Activated B cell treated with CpG ODN at 0.5 μM for 24 hours (primary cell): ENCODE measurements around the gene AHDC1. TPM values are rescaled to one million over a fixed set of nuclear protein-coding genes. Genes with fewer than 3 reads are reported as not detected.
"Not testable (repeated sequence)": the region's sequence is repeated elsewhere in the genome, so short reads cannot be mapped to it uniquely, and the experiment has no call there.

ENCODE experiments used
- ATAC-seq: fragments of 200-7000 bp; cut with Tn5 transposase; one replicate; pipeline ENCODE4 v1.10.0; 2021; ENCODE audit warnings: low read depth, mild to moderate bottlenecking, moderate library complexity
- CTCF ChIA-PET: fragments of 350-600 bp; sonication (Branson Sonifier 250); formaldehyde crosslinking; loops from one replicate; lab custom pipeline; 2021; ENCODE audit warnings: antibody characterized with exemption; lab: Charles Lee
- POLR2A ChIA-PET: fragments of 350-600 bp; sonication (Branson Sonifier 250); formaldehyde crosslinking; loops from one replicate; lab custom pipeline; 2021; ENCODE audit warnings: antibody characterized with exemption; lab: Charles Lee
- DNase-seq: peaks from one replicate; pipeline ENCODE4 v3.0.0; 2022
- H3K27ac Mint-ChIP-seq: one replicate; pipeline ENCODE4 v1.8.0; 2020; ENCODE audit warnings: mixed read lengths
- H3K27me3 Mint-ChIP-seq: one replicate; pipeline ENCODE4 v1.8.0; 2021; ENCODE audit warnings: mixed read lengths
- H3K36me3 Mint-ChIP-seq: one replicate; pipeline ENCODE4 v1.8.0; 2021; ENCODE audit warnings: low read depth, mixed read lengths
- H3K4me1 Mint-ChIP-seq: one replicate; pipeline ENCODE4 v1.8.0; 2021; ENCODE audit warnings: mixed read lengths
- H3K4me3 Mint-ChIP-seq: one replicate; pipeline ENCODE4 v1.8.0; 2020; ENCODE audit warnings: mild to moderate bottlenecking, mixed read lengths
- H3K9me3 Mint-ChIP-seq: one replicate; pipeline ENCODE4 v1.8.0; 2020; ENCODE audit warnings: mixed read lengths
- intact Hi-C: fragments of 100-400 bp; cut with micrococcal nuclease; formaldehyde crosslinking; loops from one replicate; pipeline ENCODE4 v1.15.1; 2024
- total RNA-seq: library from RNA; stranded (reverse); gene quantifications from 2 replicates; pipeline ENCODE4 v1.2.3, GENCODE V29; 2022
- TF ChIP-seq, protein P1 (sequence below): fragments of 200-600 bp; IDR thresholded peaks from one replicate; pipeline ENCODE4 v1.8.0; 2022; ENCODE audit warnings: antibody characterized with exemption, mild to moderate bottlenecking

The AHDC1 gene
- total RNA-seq, 1 donor from 2014 or later: 22.4 TPM

DNA sequence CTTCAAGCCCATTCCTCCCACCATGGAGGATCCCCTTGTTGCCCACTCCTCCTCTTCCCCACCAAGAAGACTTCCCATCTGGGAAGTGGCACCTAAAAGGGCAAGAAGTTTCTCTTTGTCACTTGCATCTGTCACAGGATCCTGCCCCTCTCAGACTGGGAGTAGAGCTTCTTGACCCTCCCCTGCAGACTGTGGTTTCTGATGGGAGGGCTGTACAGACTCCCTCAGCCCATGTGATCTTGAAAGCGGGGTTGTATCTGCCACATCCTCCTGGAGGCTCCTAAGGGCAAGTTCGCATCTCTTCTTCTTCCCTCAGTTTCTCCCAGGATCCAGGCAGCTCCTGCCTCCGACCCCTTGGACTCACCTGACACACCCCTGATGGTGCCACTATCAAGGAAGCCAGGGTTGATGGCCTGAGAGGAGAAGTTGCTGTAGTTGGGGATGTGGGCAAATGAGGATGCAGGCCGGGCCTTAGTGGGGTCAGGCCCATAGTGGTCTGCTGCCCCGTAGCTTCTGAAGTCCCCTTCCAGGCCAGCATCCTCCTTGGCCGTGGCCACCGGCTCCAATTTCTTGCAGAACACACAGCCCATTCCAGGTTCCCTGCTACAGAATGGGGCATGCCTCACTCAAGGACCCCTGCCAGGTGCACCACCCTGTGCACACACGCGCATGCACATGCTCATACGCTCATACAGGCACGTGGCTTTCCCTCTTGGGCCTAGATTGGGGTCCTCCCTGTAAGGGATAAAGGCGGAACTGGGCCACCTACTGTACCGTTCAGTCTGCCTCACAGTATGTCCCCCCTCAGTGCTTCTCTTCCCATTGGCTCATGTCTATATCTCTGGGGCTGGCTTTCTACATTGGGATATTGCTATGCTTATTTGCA lies 19.6 kb upstream of the AHDC1 start:
- POLR2A ChIA-PET: interaction anchor here (0.8 to 15.1 kb wide), 4 partner anchors 13 to 102 kb away, joined by 3 to 271 read pairs (median 9); partner anchors contain the start of genes AHDC1 and FAM76A
- DNase-seq: no peak
- Mint-ChIP-seq H3K4me1 (peaks cover 32% of the 10 kb centered on the region), H3K27ac (peak overlapping the region; percentile 56), H3K36me3 (peaks cover 32% of the 10 kb centered on the region), H3K9me3 (no peaks in the 10 kb centered on the region), H3K27me3 (no peaks in the 10 kb centered on the region), H3K4me3 (no peak overlapping the region)
- CTCF ChIA-PET: no interaction called here
- intact Hi-C loops: no loop called here
- TF ChIP-seq, protein P1, sequence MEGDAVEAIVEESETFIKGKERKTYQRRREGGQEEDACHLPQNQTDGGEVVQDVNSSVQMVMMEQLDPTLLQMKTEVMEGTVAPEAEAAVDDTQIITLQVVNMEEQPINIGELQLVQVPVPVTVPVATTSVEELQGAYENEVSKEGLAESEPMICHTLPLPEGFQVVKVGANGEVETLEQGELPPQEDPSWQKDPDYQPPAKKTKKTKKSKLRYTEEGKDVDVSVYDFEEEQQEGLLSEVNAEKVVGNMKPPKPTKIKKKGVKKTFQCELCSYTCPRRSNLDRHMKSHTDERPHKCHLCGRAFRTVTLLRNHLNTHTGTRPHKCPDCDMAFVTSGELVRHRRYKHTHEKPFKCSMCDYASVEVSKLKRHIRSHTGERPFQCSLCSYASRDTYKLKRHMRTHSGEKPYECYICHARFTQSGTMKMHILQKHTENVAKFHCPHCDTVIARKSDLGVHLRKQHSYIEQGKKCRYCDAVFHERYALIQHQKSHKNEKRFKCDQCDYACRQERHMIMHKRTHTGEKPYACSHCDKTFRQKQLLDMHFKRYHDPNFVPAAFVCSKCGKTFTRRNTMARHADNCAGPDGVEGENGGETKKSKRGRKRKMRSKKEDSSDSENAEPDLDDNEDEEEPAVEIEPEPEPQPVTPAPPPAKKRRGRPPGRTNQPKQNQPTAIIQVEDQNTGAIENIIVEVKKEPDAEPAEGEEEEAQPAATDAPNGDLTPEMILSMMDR: no peak
- ATAC-seq: no peak

DNA sequence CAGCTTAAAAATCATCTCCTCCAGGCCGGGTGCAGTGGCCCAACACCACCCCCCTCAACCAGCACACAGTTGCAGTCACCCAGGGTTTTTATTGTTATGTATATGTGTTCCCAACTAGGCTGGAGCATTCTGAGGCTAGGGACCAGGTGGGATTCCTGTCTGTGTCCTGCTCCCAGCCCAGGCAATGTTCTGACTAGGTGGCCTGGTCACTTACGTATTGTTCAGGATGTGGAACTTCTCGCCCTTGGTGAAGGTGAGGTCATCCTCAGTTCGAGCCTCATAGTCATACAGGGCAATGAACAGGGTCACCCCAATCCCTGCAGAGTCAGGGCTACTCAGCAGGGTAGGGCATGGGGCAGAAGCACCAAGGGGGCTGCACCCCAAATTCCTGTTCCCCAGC lies 18.9 kb upstream of the AHDC1 start:
- H3K9me3 Mint-ChIP-seq: no peaks in the 10 kb centered on the region
- peaks cover 36% of the 10 kb centered on the region for H3K36me3 Mint-ChIP-seq
- no peak overlapping the region for H3K4me3 Mint-ChIP-seq
- H3K4me1 Mint-ChIP-seq: peaks cover 32% of the 10 kb centered on the region
- H3K27me3 Mint-ChIP-seq: no peaks in the 10 kb centered on the region
- TF ChIP-seq, protein P1: no peak
- no peak overlapping the region for H3K27ac Mint-ChIP-seq
- ChIA-PET POLR2A (interaction anchor here (0.8 to 15.1 kb wide), 3 partner anchors 12 to 103 kb away, joined by 3 to 271 read pairs (median 11); partner anchors contain the start of gene FAM76A), CTCF (no interaction called here)
- intact Hi-C loops: no loop called here
- DNase-seq (no peak), ATAC-seq (no peak)

DNA sequence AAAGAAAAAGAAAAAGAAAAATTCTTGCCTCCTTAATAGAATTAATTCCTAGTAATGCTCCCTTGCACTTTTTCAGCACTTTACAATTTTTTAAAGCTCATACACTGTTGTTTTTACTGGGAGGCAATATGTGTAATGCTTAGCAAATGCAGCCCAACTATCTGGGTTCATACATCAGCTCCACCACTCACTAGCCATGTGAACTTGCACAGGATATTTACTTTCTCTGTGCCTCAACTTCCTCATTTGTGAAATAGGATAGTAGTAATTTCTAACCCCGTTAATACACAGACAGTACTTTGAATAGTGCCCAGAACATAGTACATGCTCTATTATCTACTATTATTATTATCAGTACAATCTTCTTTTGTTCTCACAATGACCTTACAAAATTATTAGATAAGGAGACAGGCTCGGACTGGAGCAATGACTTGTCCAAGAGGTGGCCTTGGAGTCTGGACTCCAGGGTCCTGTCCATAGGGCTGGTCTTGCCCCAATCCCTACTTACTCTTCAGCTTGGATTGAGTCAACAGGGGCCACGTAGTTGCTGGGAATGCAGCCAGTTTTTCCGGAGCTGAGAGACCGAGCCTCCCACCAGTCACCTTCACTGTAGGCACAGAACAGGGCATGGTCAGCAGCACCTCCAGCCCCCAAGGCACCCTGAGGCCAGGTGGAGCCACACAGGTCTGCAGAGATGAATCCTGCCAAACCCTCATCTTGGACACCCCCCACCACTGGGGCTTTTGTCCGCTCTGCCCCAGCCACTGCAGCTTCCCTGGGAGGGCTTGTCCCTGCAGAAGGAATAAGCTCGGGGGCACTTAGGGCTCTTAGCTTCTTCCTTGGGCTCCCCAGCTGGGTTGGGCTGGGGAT lies 17.3 kb upstream of the AHDC1 start:
- no peak overlapping the region for H3K4me3 Mint-ChIP-seq
- peaks cover 50% of the 10 kb centered on the region for H3K36me3 Mint-ChIP-seq
- intact Hi-C loops: no loop called here
- TF ChIP-seq, protein P1: no peak
- peaks cover 37% of the 10 kb centered on the region for H3K4me1 Mint-ChIP-seq
- no peaks in the 10 kb centered on the region for H3K9me3 Mint-ChIP-seq
- H3K27ac Mint-ChIP-seq: peak overlapping the region; percentile 62
- no peak for DNase-seq
- ChIA-PET POLR2A (interaction anchor here (0.7 to 15.1 kb wide), 11 partner anchors 9 to 511 kb away, joined by 3 to 271 read pairs (median 6); no protein-coding TSS in a partner anchor), CTCF (interaction anchor here (2.0 kb wide), 1 partner anchor 41 kb away, joined by 5 read pairs; no protein-coding TSS in a partner anchor)
- no peaks in the 10 kb centered on the region for H3K27me3 Mint-ChIP-seq
- ATAC-seq: no peak

DNA sequence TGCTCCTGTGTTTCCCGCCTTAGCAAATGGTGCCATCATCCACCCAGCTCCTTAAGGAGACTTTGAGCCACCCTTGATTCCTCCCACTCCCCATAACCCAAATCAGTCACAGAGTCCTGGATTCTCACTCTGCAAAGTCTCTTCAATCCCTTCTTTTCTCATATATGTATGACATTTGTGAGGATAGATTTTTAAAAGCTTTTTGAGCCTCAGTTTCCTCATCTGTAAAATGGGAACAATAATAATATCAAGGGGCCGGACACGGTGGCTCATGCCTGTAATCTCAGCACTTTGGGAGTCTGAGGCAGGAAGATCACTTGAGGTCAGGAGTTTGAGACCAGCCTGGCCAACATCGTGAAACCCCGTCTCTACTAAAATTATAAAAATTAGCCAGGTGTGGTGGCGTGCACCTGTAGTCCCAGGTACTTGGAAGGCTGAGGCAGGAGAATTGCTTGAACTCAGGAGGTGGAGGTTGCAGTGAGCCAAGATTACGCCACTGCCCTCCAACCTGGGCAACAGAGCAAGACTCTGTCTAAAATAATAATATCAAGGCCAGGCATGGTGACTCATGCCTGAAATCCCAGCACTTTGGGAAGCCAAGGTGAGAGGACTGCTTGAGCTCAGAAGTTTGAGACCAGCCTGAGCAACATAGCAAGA lies 16.0 kb upstream of the AHDC1 start:
- ChIA-PET CTCF (interaction anchor here (0.6 to 2.0 kb wide), 3 partner anchors 18 to 217 kb away, joined by 3 to 5 read pairs (median 5); no protein-coding TSS in a partner anchor), POLR2A (interaction anchor here (0.5 to 2.1 kb wide), 5 partner anchors 9 to 43 kb away, joined by 3 to 8 read pairs (median 6); no protein-coding TSS in a partner anchor)
- Mint-ChIP-seq H3K36me3 (peaks cover 62% of the 10 kb centered on the region), H3K27ac (peak overlapping the region; percentile 3), H3K4me1 (peaks cover 39% of the 10 kb centered on the region)
- DNase-seq, ATAC-seq, intact Hi-C loops, H3K27me3 Mint-ChIP-seq, H3K4me3 Mint-ChIP-seq, H3K9me3 Mint-ChIP-seq: not testable (repeated sequence)
